Fibroblast of lung (primary cell): ENCODE data around the gene ZNF776. TPM values are rescaled to one million over a fixed set of nuclear protein-coding genes. Genes with fewer than 3 reads are reported as not detected.

ENCODE experiments used
- DNase-seq, 2 donors: peaks; one replicate each; pipeline versions ENCODE4 v3.0.0 to v3.0.0-alpha.2; 2010; ENCODE audit warnings: low read depth in 2 of 2
- H2AFZ ChIP-seq: 2 replicates; pipeline ENCODE4 v1.5.1; 2012; ENCODE audit warnings: low read length, control low read depth, inconsistent platforms
- H3K27ac ChIP-seq: 2 replicates; pipeline ENCODE4 v1.5.1; 2011; ENCODE audit warnings: low read length, control low read depth; ENCODE audit not compliant: insufficient read depth
- H3K27me3 ChIP-seq: 2 replicates; pipeline ENCODE4 v1.5.1; 2011; ENCODE audit warnings: mild to moderate bottlenecking, low read length; ENCODE audit not compliant: control insufficient read depth, insufficient read depth
- H3K36me3 ChIP-seq: 2 replicates; pipeline ENCODE4 v1.5.1; 2011; ENCODE audit warnings: low read length; ENCODE audit not compliant: control insufficient read depth, insufficient read depth
- H3K4me1 ChIP-seq: 2 replicates; pipeline ENCODE4 v1.5.1; 2011; ENCODE audit warnings: low read length; ENCODE audit not compliant: control insufficient read depth, insufficient read depth; ENCODE audit errors: extremely low read depth
- H3K4me2 ChIP-seq: 2 replicates; pipeline ENCODE4 v1.5.1; 2011; ENCODE audit warnings: low read length, control low read depth; ENCODE audit not compliant: insufficient read depth; ENCODE audit errors: extremely low read depth
- H3K4me3 ChIP-seq, 4 experiments: fragments of 200-600 bp in 1 of 4; sonication (generic) in 1 of 4; replicated peaks in 1 of 4; 2 replicates each; pipeline ENCODE4 v1.5.1; 2011 to 2016; ENCODE audit warnings: low read length in 4 of 4, low read depth in 3 of 4, mild to moderate bottlenecking in 3 of 4, control low read depth in 2 of 4, inconsistent platforms in 1 of 4, mixed read lengths in 1 of 4; ENCODE audit not compliant: insufficient read depth in 1 of 4; ENCODE audit errors: control extremely low read depth in 1 of 4
- H3K79me2 ChIP-seq: 2 replicates; pipeline ENCODE4 v1.5.1; 2012; ENCODE audit warnings: mild to moderate bottlenecking, low read length, inconsistent platforms; ENCODE audit not compliant: control insufficient read depth, insufficient read depth
- H3K9ac ChIP-seq: 2 replicates; pipeline ENCODE4 v1.5.1; 2011; ENCODE audit warnings: mild to moderate bottlenecking, low read length, control low read depth; ENCODE audit not compliant: insufficient read depth
- H3K9me3 ChIP-seq: 2 replicates; pipeline ENCODE4 v1.5.1; 2012; ENCODE audit warnings: low read depth, low read length; ENCODE audit not compliant: control insufficient read depth, insufficient read depth
- H4K20me1 ChIP-seq: 2 replicates; pipeline ENCODE4 v1.5.1; 2011; ENCODE audit warnings: low read length; ENCODE audit not compliant: control insufficient read depth, insufficient read depth; ENCODE audit errors: extremely low read depth
- CTCF ChIP-seq, 2 donors: IDR thresholded peaks in 1 of 2; conservative IDR thresholded peaks in 1 of 2; 1 replicate in 1 of 2; 2 replicates in 1 of 2; pipeline ENCODE4 v1.5.1; 2011 to 2012; ENCODE audit warnings: low read length in 2 of 2, control low read depth in 1 of 2, inconsistent platforms in 1 of 2, low read depth in 1 of 2, mild to moderate bottlenecking in 1 of 2
- EZH2 ChIP-seq: IDR thresholded peaks from 2 replicates; pipeline ENCODE4 v1.5.1; 2012; ENCODE audit warnings: low read length, control low read depth, mild to moderate bottlenecking; ENCODE audit errors: missing control alignments
- polyA plus RNA-seq, 2 donors: library from polyadenylated mRNA; depleted of rRNA in 1 of 2; stranded (reverse) in 1 of 2; unstranded in 1 of 2; fragments of >200 nt; gene quantifications; 2 replicates each; pipeline ENCODE4 v1.2.1, GENCODE V29; 2011 to 2012; ENCODE audit warnings: missing spikeins in 1 of 2
- total RNA-seq: library from RNA; depleted of rRNA; stranded (reverse); fragments of >200 nt; gene quantifications from 2 replicates; pipeline ENCODE4 v1.2.1, GENCODE V29; 2014

Gene ZNF776
- total and polyA plus RNA-seq, 2 donors (not counting 1 experiment from before 2014, with no cell fraction given) = 7.8 to 20.0 TPM

GRCh38 chr19:57719424-57719823 lies 27.2 kb upstream of the ZNF776 start:
- Histone ChIP-seq H3K9ac (no peak overlapping the region), H3K4me1 (no peaks in the 10 kb centered on the region), H3K27ac (no peak overlapping the region), H3K36me3 (peaks cover 16% of the 10 kb centered on the region), H3K4me2 (no peak overlapping the region), H3K9me3 (peaks cover 11% of the 10 kb centered on the region), H2AFZ (no peak overlapping the region), H3K27me3 (no peaks in the 10 kb centered on the region), H3K79me2 (no peaks in the 10 kb centered on the region), H4K20me1 (no peaks in the 10 kb centered on the region), H3K4me3 (no peak overlapping the region)
- no peak for TF ChIP-seq EZH2
- no peak for TF ChIP-seq CTCF (conservative IDR thresholded peaks at IDR 0.05 in 1 of 2, IDR thresholded peaks at IDR 0.05 in 1 of 2; ENCODE audit: low read depth in 1 of 2, low read length in 2 of 2)
- no peak for DNase-seq

GRCh38 chr19:57719901-57720519 lies 26.6 kb upstream of the ZNF776 start:
- H3K4me1 ChIP-seq = no peaks in the 10 kb centered on the region
- TF ChIP-seq CTCF (conservative IDR thresholded peaks at IDR 0.05 in 1 of 2, IDR thresholded peaks at IDR 0.05 in 1 of 2; ENCODE audit: low read depth in 1 of 2, low read length in 2 of 2) = no peak
- TF ChIP-seq EZH2 = no peak
- peaks cover 11% of the 10 kb centered on the region for H3K9me3 ChIP-seq
- no peak for DNase-seq
- H3K4me2 ChIP-seq = no peak overlapping the region
- H3K79me2 ChIP-seq = no peaks in the 10 kb centered on the region
- H2AFZ ChIP-seq = no peak overlapping the region
- H3K9ac ChIP-seq = no peak overlapping the region
- H3K36me3 ChIP-seq = peaks cover 16% of the 10 kb centered on the region
- H3K27me3 ChIP-seq = no peaks in the 10 kb centered on the region
- no peak overlapping the region for H3K4me3 ChIP-seq
- no peaks in the 10 kb centered on the region for H4K20me1 ChIP-seq
- no peak overlapping the region for H3K27ac ChIP-seq

GRCh38 chr19:57720878-57721277 lies 25.7 kb upstream of the ZNF776 start:
- DNase-seq = peak in 1 of 2 donors; percentile 30
- no peak overlapping the region for H3K4me2 ChIP-seq
- no peaks in the 10 kb centered on the region for H3K27me3 ChIP-seq
- no peaks in the 10 kb centered on the region for H3K79me2 ChIP-seq
- peaks cover 16% of the 10 kb centered on the region for H3K36me3 ChIP-seq
- H3K4me3 ChIP-seq = no peak overlapping the region
- H3K9me3 ChIP-seq = peaks cover 11% of the 10 kb centered on the region
- H3K4me1 ChIP-seq = no peaks in the 10 kb centered on the region
- no peaks in the 10 kb centered on the region for H4K20me1 ChIP-seq
- no peak for TF ChIP-seq CTCF (conservative IDR thresholded peaks at IDR 0.05 in 1 of 2, IDR thresholded peaks at IDR 0.05 in 1 of 2; ENCODE audit: low read depth in 1 of 2, low read length in 2 of 2)
- no peak for TF ChIP-seq EZH2
- no peak overlapping the region for H3K27ac ChIP-seq
- H3K9ac ChIP-seq = no peak overlapping the region
- no peak overlapping the region for H2AFZ ChIP-seq
